WTC11 (cell line): ENCODE results near the gene KCNJ13.

Experiments used
- FOXP1 ChIP-seq: sonication (generic); formaldehyde crosslinking; IDR thresholded peaks from 2 replicates; pipeline ENCODE4 v1.8.0; 2022; ENCODE audit warnings: missing genetic modification reagents, mild to moderate bottlenecking, moderate library complexity, borderline replicate concordance
- NR1H2 ChIP-seq: sonication (generic); formaldehyde crosslinking; IDR thresholded peaks from 2 replicates; pipeline ENCODE4 v1.9.0; 2021; ENCODE audit warnings: mild to moderate bottlenecking, moderate library complexity, missing genetic modification reagents
- ZNF396 ChIP-seq: fragments of 250-450 bp; sonication (Bioruptor Pico); IDR thresholded peaks from 2 replicates; pipeline ENCODE4 v1.8.0; 2021; ENCODE audit warnings: mild to moderate bottlenecking, moderate library complexity, borderline replicate concordance
- TF ChIP-seq, protein P1 (sequence below): sonication (generic); formaldehyde crosslinking; IDR thresholded peaks from 2 replicates; pipeline ENCODE4 v1.8.1; 2023; ENCODE audit warnings: mild to moderate bottlenecking, missing genetic modification reagents, moderate library complexity
- TF ChIP-seq, protein P2 (sequence below): sonication (generic); formaldehyde crosslinking; IDR thresholded peaks from 2 replicates; pipeline ENCODE4 v1.8.1; 2023; ENCODE audit warnings: mild to moderate bottlenecking, moderate library complexity, missing genetic modification reagents
- TF ChIP-seq, protein P3 (sequence below): fragments of 200-600 bp; IDR thresholded peaks from 2 replicates; pipeline ENCODE4 v1.8.0; 2022; ENCODE audit warnings: antibody characterized with exemption
- TF ChIP-seq, protein P4 (sequence below): sonication (generic); formaldehyde crosslinking; conservative IDR thresholded peaks from 2 replicates; pipeline ENCODE4 v1.8.1; 2022; ENCODE audit warnings: mild to moderate bottlenecking, missing genetic modification reagents
- TF ChIP-seq, protein P5 (sequence below): fragments of 250-450 bp; sonication (Bioruptor Pico); IDR thresholded peaks from 2 replicates; pipeline ENCODE4 v1.9.0; 2021; ENCODE audit warnings: moderate library complexity, mild to moderate bottlenecking, inconsistent platforms, borderline replicate concordance

DNA sequence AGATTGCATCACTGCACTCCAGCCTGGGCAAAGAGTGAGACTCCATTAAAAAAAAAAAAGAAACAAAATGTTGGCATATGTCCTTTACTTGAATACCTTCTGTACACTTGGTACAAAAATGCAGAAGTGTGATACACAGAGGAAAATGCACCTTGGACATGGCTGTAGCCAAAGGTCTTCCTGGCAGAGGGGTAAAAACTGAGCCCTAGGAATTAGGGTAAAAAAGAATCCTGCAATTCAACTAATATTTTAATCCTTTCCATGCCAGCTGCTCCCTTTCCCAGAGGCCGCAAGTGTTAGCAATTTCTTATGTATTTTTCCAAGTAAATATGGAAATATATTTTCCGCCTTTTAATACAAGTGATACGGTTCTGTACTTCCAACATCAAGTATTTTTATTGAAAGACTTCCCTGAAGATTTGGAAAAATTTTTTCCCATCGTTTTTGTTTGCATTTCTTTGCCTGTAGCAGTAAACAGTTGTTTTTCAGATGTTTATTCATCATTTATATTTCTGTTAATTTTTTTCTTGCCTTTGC is 26.2 kb downstream of the KCNJ13 start:
- TF ChIP-seq, protein P1, sequence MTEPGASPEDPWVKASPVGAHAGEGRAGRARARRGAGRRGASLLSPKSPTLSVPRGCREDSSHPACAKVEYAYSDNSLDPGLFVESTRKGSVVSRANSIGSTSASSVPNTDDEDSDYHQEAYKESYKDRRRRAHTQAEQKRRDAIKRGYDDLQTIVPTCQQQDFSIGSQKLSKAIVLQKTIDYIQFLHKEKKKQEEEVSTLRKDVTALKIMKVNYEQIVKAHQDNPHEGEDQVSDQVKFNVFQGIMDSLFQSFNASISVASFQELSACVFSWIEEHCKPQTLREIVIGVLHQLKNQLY (CRISPR knock-in tag) = no peak
- TF ChIP-seq, protein P2, sequence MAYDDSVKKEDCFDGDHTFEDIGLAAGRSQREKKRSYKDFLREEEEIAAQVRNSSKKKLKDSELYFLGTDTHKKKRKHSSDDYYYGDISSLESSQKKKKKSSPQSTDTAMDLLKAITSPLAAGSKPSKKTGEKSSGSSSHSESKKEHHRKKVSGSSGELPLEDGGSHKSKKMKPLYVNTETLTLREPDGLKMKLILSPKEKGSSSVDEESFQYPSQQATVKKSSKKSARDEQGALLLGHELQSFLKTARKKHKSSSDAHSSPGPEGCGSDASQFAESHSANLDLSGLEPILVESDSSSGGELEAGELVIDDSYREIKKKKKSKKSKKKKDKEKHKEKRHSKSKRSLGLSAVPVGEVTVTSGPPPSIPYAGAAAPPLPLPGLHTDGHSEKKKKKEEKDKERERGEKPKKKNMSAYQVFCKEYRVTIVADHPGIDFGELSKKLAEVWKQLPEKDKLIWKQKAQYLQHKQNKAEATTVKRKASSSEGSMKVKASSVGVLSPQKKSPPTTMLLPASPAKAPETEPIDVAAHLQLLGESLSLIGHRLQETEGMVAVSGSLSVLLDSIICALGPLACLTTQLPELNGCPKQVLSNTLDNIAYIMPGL (CRISPR knock-in tag) = no peak
- no peak for TF ChIP-seq FOXP1 (CRISPR knock-in tag)
- no peak for TF ChIP-seq NR1H2 (CRISPR knock-in tag)
- TF ChIP-seq, protein P3, sequence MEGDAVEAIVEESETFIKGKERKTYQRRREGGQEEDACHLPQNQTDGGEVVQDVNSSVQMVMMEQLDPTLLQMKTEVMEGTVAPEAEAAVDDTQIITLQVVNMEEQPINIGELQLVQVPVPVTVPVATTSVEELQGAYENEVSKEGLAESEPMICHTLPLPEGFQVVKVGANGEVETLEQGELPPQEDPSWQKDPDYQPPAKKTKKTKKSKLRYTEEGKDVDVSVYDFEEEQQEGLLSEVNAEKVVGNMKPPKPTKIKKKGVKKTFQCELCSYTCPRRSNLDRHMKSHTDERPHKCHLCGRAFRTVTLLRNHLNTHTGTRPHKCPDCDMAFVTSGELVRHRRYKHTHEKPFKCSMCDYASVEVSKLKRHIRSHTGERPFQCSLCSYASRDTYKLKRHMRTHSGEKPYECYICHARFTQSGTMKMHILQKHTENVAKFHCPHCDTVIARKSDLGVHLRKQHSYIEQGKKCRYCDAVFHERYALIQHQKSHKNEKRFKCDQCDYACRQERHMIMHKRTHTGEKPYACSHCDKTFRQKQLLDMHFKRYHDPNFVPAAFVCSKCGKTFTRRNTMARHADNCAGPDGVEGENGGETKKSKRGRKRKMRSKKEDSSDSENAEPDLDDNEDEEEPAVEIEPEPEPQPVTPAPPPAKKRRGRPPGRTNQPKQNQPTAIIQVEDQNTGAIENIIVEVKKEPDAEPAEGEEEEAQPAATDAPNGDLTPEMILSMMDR = no peak
- TF ChIP-seq, protein P4, sequence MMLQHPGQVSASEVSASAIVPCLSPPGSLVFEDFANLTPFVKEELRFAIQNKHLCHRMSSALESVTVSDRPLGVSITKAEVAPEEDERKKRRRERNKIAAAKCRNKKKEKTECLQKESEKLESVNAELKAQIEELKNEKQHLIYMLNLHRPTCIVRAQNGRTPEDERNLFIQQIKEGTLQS (CRISPR knock-in tag) = no peak
- no peak for TF ChIP-seq ZNF396 (CRISPR knock-in tag)
- TF ChIP-seq, protein P5, sequence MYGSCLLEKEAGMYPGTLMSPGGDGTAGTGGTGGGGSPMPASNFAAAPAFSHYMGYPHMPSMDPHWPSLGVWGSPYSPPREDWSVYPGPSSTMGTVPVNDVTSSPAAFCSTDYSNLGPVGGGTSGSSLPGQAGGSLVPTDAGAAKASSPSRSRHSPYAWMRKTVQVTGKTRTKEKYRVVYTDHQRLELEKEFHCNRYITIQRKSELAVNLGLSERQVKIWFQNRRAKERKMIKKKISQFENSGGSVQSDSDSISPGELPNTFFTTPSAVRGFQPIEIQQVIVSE (CRISPR knock-in tag) = no peak
